Mammary epithelial cell (primary cell): ENCODE measurements around the gene PLB1.

Source experiments
- CTCF ChIP-seq, 2 donors: IDR thresholded peaks in 1 of 2; conservative IDR thresholded peaks in 1 of 2; 2 replicates each; pipeline ENCODE4 v1.5.1; 2011 to 2012; ENCODE audit warnings: inconsistent platforms in 2 of 2, low read length in 2 of 2, mild to moderate bottlenecking in 2 of 2, control low read depth in 1 of 2, low read depth in 1 of 2; ENCODE audit not compliant: insufficient read depth in 1 of 2; ENCODE audit errors: extremely low read depth in 1 of 2
- EZH2 ChIP-seq: IDR thresholded peaks from 2 replicates; pipeline ENCODE4 v1.6.1; 2012; ENCODE audit warnings: low read length, inconsistent platforms, borderline replicate concordance

- TF ChIP-seq CTCF (conservative IDR thresholded peaks at IDR 0.05 in 1 of 2, IDR thresholded peaks at IDR 0.05 in 1 of 2; ENCODE audit: extremely low read depth in 1 of 2, insufficient read depth in 1 of 2, low read depth in 1 of 2, low read length in 2 of 2) (no peak), EZH2 (no peak)
Observed at GRCh38 chr2:28493636-28494035, 2.2 kb upstream of the PLB1 start.
